Upper lobe of left lung (tissue), 4 donors: Measurements from ENCODE around the gene KRT4.

Experiments
- POLR2A ChIP-seq, 4 donors: fragments of 450-650 bp; IDR thresholded peaks; one replicate each; pipeline ENCODE4 v1.5.1; 2016 to 2017; ENCODE audit warnings: antibody characterized with exemption in 4 of 4, mild to moderate bottlenecking in 2 of 4
- POLR2AphosphoS5 ChIP-seq, 2 donors: sonication (generic); formaldehyde crosslinking; IDR thresholded peaks; one replicate each; pipeline ENCODE4 v1.5.1; 2017; ENCODE audit warnings: antibody characterized with exemption in 2 of 2
- TF ChIP-seq, protein P1 (sequence below), 6 experiments: fragments of 450-650 bp in 4 of 6; fragments of 200-600 bp in 2 of 6; sonication (generic) in 2 of 6; IDR thresholded peaks; one replicate each; pipeline ENCODE4 v1.5.1; 2016 to 2019; ENCODE audit warnings: antibody characterized with exemption in 6 of 6

DNA sequence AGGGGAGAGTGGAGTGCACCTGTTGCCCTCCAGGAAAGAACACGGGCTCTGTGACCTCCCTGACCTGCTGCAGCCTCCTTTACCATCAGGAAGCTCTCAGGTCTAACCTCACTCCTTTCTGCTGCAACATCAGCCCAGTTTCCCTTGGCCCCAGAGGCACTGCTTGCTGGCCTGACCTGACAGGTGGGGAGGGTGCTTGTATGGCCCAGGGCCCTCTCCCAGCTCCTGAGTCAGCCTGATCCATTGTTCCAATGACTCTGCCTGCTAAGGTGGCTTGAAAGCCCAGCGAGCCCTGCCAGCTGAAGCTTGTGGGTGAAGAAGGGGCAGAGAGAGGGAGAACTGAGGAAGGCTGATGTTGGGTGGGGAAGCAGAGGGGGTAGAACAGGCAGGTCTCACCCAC lies 48.1 kb upstream of the KRT4 start:
- TF ChIP-seq POLR2AphosphoS5 (IDR thresholded peaks at IDR 0.05): no peak
- TF ChIP-seq, protein P1, sequence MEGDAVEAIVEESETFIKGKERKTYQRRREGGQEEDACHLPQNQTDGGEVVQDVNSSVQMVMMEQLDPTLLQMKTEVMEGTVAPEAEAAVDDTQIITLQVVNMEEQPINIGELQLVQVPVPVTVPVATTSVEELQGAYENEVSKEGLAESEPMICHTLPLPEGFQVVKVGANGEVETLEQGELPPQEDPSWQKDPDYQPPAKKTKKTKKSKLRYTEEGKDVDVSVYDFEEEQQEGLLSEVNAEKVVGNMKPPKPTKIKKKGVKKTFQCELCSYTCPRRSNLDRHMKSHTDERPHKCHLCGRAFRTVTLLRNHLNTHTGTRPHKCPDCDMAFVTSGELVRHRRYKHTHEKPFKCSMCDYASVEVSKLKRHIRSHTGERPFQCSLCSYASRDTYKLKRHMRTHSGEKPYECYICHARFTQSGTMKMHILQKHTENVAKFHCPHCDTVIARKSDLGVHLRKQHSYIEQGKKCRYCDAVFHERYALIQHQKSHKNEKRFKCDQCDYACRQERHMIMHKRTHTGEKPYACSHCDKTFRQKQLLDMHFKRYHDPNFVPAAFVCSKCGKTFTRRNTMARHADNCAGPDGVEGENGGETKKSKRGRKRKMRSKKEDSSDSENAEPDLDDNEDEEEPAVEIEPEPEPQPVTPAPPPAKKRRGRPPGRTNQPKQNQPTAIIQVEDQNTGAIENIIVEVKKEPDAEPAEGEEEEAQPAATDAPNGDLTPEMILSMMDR (IDR thresholded peaks at IDR 0.05): no peak
- TF ChIP-seq POLR2A (IDR thresholded peaks at IDR 0.05): no peak
